ENCODE results near the gene VGF.

DNA sequence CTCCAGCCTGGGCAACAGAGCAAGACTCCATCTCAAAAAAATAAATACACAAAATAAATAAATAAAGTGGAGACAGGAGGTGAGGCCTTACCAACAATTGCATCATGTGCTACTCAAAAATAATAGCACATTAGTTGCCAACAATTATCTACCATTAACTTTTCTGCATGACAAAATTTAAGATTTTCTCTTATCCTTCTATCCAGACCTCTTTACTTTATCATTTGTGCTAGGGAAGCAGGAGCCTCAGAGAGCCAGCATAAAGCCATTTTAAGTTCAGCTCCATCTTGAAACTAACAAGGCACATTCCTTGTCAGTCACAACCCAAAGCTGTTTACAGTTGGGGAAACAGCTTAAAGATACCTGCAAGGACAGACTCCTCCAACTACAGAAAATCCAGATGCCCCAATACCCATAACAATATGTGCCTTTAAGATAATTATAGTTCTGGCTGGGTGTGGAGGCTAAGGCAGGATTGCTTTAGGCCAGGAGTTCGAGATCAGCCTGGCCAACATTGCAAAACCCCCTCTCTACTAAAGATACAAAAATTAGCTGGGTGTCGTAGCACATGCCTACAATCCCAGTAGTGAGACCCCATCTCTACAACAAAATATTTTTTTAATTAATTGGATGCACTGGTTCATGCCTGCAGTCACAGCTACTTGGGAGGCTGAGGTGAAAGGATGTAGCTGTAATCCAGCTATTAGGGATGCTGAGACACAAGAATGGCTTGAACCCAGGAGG is 13.3 kb downstream of the VGF start:
- TF ChIP-seq CTCF (IDR thresholded peaks at IDR 0.05) = no peak
- no peak for TF ChIP-seq POLR2A (IDR thresholded peaks at IDR 0.05)
